RWPE2 (cell line): ENCODE results near the gene OSGIN1.

Experiments
- ATAC-seq: fragments of 200-7000 bp; cut with Tn5 transposase; 3 replicates; pipeline ENCODE4 v1.9.1; 2021; ENCODE audit warnings: low read depth
- DNase-seq: peaks from one replicate; pipeline ENCODE4 v3.0.0-alpha.2; 2020; ENCODE audit warnings: low spot score
- H3K27ac ChIP-seq: fragments of 450-650 bp; 2 replicates; pipeline ENCODE4 v1.5.1; 2017; ENCODE audit warnings: mild to moderate bottlenecking; ENCODE audit not compliant: poor library complexity, severe bottlenecking
- H3K27me3 ChIP-seq: fragments of 250-450 bp; sonication (Bioruptor Pico); 2 replicates; pipeline ENCODE4 v1.5.1; 2021; ENCODE audit warnings: mild to moderate bottlenecking, moderate library complexity; ENCODE audit not compliant: insufficient read depth, poor library complexity, severe bottlenecking
- H3K36me3 ChIP-seq: fragments of 250-450 bp; sonication (Bioruptor Pico); 2 replicates; pipeline ENCODE4 v1.5.1; 2020; ENCODE audit warnings: low read depth, mild to moderate bottlenecking, moderate library complexity
- H3K4me1 ChIP-seq: fragments of 250-450 bp; sonication (Bioruptor Pico); 2 replicates; pipeline ENCODE4 v1.5.1; 2021; ENCODE audit warnings: mild to moderate bottlenecking, moderate library complexity; ENCODE audit not compliant: insufficient read depth, poor library complexity, severe bottlenecking
- H3K4me3 ChIP-seq: fragments of 250-450 bp; sonication (Bioruptor Pico); 2 replicates; pipeline ENCODE4 v1.5.1; 2021; ENCODE audit warnings: mild to moderate bottlenecking, moderate library complexity; ENCODE audit not compliant: severe bottlenecking
- H3K9me3 ChIP-seq: fragments of 250-450 bp; sonication (Bioruptor Pico); 2 replicates; pipeline ENCODE4 v1.5.1; 2021; ENCODE audit warnings: mild to moderate bottlenecking, moderate library complexity; ENCODE audit not compliant: severe bottlenecking
- TF ChIP-seq, protein P1 (sequence below): fragments of 450-650 bp; IDR thresholded peaks from one replicate; pipeline ENCODE4 v1.5.1; 2017; ENCODE audit warnings: mild to moderate bottlenecking, moderate library complexity; ENCODE audit not compliant: poor library complexity, severe bottlenecking

The OSGIN1 gene

DNA sequence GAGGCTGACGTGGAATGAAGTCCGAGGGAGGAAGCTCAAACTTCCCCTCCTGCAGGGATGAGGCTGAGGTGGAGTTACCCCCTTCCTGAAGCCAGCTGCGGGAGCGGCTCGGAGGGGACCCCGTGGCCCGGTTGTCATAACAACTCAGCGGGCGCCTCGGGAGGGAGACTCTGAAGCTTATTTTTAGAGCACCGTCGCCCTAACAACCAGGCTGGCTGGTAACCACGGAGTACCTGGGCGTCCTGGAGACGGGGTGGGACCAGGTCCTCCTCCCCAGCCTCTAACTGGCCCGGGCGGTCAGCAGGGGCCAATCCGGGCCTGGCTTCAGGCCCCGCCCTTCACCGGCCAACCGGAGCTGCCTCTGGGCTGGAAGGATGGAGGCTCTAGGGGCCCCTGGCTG, 42.7 kb downstream of the OSGIN1 start:
- H3K27ac ChIP-seq = no peak overlapping the region
- H3K9me3 ChIP-seq = no peaks in the 10 kb centered on the region
- H3K4me1 ChIP-seq = peaks cover 7% of the 10 kb centered on the region
- ATAC-seq = 0 out of 3 replicates have a peak, but pooled peaks have one; percentile 24
- no peak overlapping the region for H3K4me3 ChIP-seq
- H3K27me3 ChIP-seq = no peaks in the 10 kb centered on the region
- no peak for DNase-seq
- no peaks in the 10 kb centered on the region for H3K36me3 ChIP-seq
- TF ChIP-seq, protein P1, sequence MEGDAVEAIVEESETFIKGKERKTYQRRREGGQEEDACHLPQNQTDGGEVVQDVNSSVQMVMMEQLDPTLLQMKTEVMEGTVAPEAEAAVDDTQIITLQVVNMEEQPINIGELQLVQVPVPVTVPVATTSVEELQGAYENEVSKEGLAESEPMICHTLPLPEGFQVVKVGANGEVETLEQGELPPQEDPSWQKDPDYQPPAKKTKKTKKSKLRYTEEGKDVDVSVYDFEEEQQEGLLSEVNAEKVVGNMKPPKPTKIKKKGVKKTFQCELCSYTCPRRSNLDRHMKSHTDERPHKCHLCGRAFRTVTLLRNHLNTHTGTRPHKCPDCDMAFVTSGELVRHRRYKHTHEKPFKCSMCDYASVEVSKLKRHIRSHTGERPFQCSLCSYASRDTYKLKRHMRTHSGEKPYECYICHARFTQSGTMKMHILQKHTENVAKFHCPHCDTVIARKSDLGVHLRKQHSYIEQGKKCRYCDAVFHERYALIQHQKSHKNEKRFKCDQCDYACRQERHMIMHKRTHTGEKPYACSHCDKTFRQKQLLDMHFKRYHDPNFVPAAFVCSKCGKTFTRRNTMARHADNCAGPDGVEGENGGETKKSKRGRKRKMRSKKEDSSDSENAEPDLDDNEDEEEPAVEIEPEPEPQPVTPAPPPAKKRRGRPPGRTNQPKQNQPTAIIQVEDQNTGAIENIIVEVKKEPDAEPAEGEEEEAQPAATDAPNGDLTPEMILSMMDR = no peak

GRCh38 chr16:83996481-83997252, 43.6 kb downstream of the OSGIN1 start:
- TF ChIP-seq, protein P1 = no peak
- Histone ChIP-seq H3K4me1 (peaks cover 7% of the 10 kb centered on the region), H3K9me3 (no peaks in the 10 kb centered on the region), H3K36me3 (no peaks in the 10 kb centered on the region), H3K27me3 (no peaks in the 10 kb centered on the region), H3K4me3 (no peak overlapping the region), H3K27ac (no peak overlapping the region)
- no peak for DNase-seq
- ATAC-seq = no peak

DNA sequence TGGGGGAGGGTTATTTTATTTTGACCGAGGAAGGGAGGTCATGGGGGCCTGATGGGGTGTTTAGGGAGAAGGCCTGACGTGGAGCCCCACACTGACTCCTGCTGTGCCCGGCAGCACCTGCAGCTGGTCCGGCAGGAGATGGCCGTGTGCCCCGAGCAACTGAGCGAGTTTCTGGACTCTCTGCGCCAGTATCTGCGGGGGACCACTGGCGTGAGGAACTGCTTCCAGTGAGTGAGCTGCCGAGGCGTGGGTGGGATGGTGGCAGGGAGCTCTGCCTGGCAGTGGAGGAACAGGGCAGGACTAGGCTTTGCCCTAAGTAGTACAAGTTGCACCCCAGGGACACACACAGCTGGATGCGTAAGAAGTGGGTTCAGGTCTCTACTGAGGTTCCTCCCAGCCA, 45.1 kb downstream of the OSGIN1 start:
- Histone ChIP-seq H3K9me3 (no peaks in the 10 kb centered on the region), H3K36me3 (no peaks in the 10 kb centered on the region), H3K27me3 (no peaks in the 10 kb centered on the region), H3K4me3 (no peak overlapping the region), H3K27ac (no peak overlapping the region), H3K4me1 (peaks cover 7% of the 10 kb centered on the region)
- TF ChIP-seq, protein P1 = no peak
- DNase-seq (no peak), ATAC-seq (no peak)

DNA sequence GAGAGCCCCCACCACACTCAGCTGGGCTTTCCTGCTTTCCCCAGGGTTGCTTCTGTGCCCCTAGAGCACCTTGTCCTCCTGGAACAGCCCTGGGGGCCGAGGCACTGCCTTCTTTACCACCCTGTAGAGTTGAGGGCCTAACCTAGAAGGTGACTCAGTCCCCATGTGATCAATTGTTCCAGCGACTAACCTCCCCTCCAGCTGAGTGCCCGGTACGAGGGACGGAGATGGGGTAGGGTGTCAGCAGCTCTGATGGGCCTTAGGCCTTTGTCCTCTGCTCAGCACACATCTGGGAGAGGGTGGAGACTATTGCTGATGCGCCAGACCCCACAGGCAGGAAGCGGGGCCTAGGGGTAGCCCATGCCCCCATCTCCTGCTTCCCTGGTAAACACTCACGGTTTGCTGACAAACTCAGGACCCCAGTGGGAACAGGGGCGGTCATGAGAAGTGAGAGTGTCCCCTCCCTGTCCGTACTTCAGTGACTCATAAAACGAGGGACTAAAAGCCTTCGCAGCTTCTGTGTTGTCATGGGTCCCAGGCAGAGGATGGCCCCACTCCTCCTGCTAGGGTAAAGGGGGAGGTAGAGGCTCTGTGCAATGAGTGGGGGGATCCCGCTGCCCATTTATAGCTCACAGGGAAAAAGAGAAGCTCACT, 48.1 kb downstream of the OSGIN1 start:
- H3K9me3 ChIP-seq = no peaks in the 10 kb centered on the region
- H3K4me3 ChIP-seq = no peak overlapping the region
- ATAC-seq (no peak), DNase-seq (no peak)
- no peak overlapping the region for H3K27ac ChIP-seq
- H3K27me3 ChIP-seq = no peaks in the 10 kb centered on the region
- H3K4me1 ChIP-seq = no peaks in the 10 kb centered on the region
- TF ChIP-seq, protein P1 = no peak
- no peaks in the 10 kb centered on the region for H3K36me3 ChIP-seq

GRCh38 chr16:84001726-84002125, 48.7 kb downstream of the OSGIN1 start:
- ATAC-seq = no peak
- TF ChIP-seq, protein P1 = no peak
- Histone ChIP-seq H3K4me3 (no peak overlapping the region), H3K4me1 (no peaks in the 10 kb centered on the region), H3K27me3 (no peaks in the 10 kb centered on the region), H3K36me3 (no peaks in the 10 kb centered on the region), H3K9me3 (no peaks in the 10 kb centered on the region), H3K27ac (no peak overlapping the region)
- no peak for DNase-seq
